Endothelial cell of umbilical vein (primary cell): ENCODE measurements around the gene CACNA1C. TPM values are rescaled to one million over a fixed set of nuclear protein-coding genes. Genes with fewer than 3 reads are reported as not detected.
"Not testable (repeated sequence)": the region's sequence is repeated elsewhere in the genome, so short reads cannot be mapped to it uniquely, and the experiment has no call there.

Experiments used
- BruUV-seq: library from RNA; stranded (reverse); fragments of 400-500 nt; replicated peaks from 2 replicates; lab custom pipeline; 2021; lab: Mats Ljungman, UMichigan
- CTCF ChIA-PET: fragments of 300-600, 350-600 bp; sonication (Branson Sonifier 250); formaldehyde crosslinking; loops from one replicate; lab custom pipeline; 2021; ENCODE audit warnings: antibody characterized with exemption, inconsistent platforms; lab: Charles Lee
- POLR2A ChIA-PET: fragments of 300-600, 350-600 bp; sonication (Branson Sonifier 250); formaldehyde crosslinking; loops from one replicate; lab custom pipeline; 2021; ENCODE audit warnings: antibody characterized with exemption, inconsistent platforms; lab: Charles Lee
- DNase-seq: peaks from one replicate; pipeline ENCODE4 v3.0.0-alpha.2; 2011; ENCODE audit warnings: low read depth, low spot score
- FAIRE-seq: peaks from 2 replicates; lab custom pipeline; 2011; peaks lifted over from hg19 to GRCh38; lab: Jason Lieb, UNC
- H2AFZ ChIP-seq: 2 replicates; pipeline ENCODE4 v1.6.0; 2012; ENCODE audit warnings: low read depth, low read length, control low read depth, inconsistent platforms
- H3K27ac ChIP-seq: 2 replicates; pipeline ENCODE4 v1.5.1; 2011; ENCODE audit warnings: low read depth, mild to moderate bottlenecking, control low read depth, low read length, moderate library complexity; ENCODE audit not compliant: insufficient read depth
- H3K27me3 ChIP-seq, 2 experiments: 2 replicates each; pipeline versions ENCODE4 v1.6.0 to v1.6.1; 2011; ENCODE audit warnings: low read length in 2 of 2, mixed read lengths in 1 of 2; ENCODE audit not compliant: control insufficient read depth in 2 of 2, insufficient read depth in 2 of 2
- H3K36me3 ChIP-seq, 2 experiments: 2 replicates in 1 of 2; 3 replicates in 1 of 2; pipeline ENCODE4 v1.5.1; 2011; ENCODE audit warnings: low read length in 2 of 2, mild to moderate bottlenecking in 1 of 2, moderate library complexity in 1 of 2; ENCODE audit not compliant: control insufficient read depth in 2 of 2, insufficient read depth in 2 of 2; ENCODE audit errors: extremely low read depth in 1 of 2
- H3K4me1 ChIP-seq: 3 replicates; pipeline ENCODE4 v1.5.1; 2011; ENCODE audit warnings: mild to moderate bottlenecking, low read length; ENCODE audit not compliant: control insufficient read depth, insufficient read depth; ENCODE audit errors: extremely low read depth
- H3K4me2 ChIP-seq: 2 replicates; pipeline ENCODE4 v1.6.1; 2011; ENCODE audit warnings: low read length, control low read depth, mixed read lengths; ENCODE audit not compliant: insufficient read depth
- H3K4me3 ChIP-seq, 3 experiments: fragments of 200-600 bp in 1 of 3; sonication (generic), shearing (Covaris generic) in 1 of 3; replicated peaks in 1 of 3; 2 replicates each; pipeline ENCODE4 v1.5.1; 2011 to 2016; ENCODE audit warnings: control low read depth in 3 of 3, low read length in 3 of 3, mild to moderate bottlenecking in 2 of 3, inconsistent platforms in 1 of 3, low read depth in 1 of 3, moderate library complexity in 1 of 3; ENCODE audit not compliant: insufficient read depth in 1 of 3
- H3K79me2 ChIP-seq: 2 replicates; pipeline ENCODE4 v1.6.0; 2012; ENCODE audit warnings: low read length, inconsistent platforms; ENCODE audit not compliant: control insufficient read depth, insufficient read depth
- H3K9ac ChIP-seq: replicated peaks from 2 replicates; pipeline ENCODE3; 2011; ENCODE audit warnings: low read length, control low read depth; ENCODE audit not compliant: insufficient read depth; ENCODE audit errors: extremely low read depth
- H3K9me1 ChIP-seq: replicated peaks from 3 replicates; pipeline ENCODE4 v1.6.0; 2011; ENCODE audit warnings: mild to moderate bottlenecking, low read length; ENCODE audit not compliant: control insufficient read depth, insufficient read depth; ENCODE audit errors: extremely low read depth
- H3K9me3 ChIP-seq: replicated peaks from 2 replicates; pipeline ENCODE4 v1.5.1; 2012; ENCODE audit warnings: low read length, inconsistent platforms; ENCODE audit not compliant: control insufficient read depth, insufficient read depth
- H4K20me1 ChIP-seq: replicated peaks from 2 replicates; pipeline ENCODE3; 2011; ENCODE audit warnings: mild to moderate bottlenecking, low read length; ENCODE audit not compliant: control insufficient read depth, insufficient read depth; ENCODE audit errors: extremely low read depth
- CTCF ChIP-seq, 2 donors: IDR thresholded peaks; 1 replicate in 1 of 2; 2 replicates in 1 of 2; pipeline ENCODE4 v1.5.1; 2011; ENCODE audit warnings: low read length in 2 of 2, mild to moderate bottlenecking in 2 of 2, moderate library complexity in 2 of 2, control low read depth in 1 of 2, inconsistent platforms in 1 of 2, low read depth in 1 of 2; ENCODE audit not compliant: insufficient read depth in 1 of 2; ENCODE audit errors: extremely low read depth in 1 of 2
- EZH2 ChIP-seq: IDR thresholded peaks from 2 replicates; pipeline ENCODE4 v1.6.1; 2012; ENCODE audit warnings: borderline replicate concordance, low read depth, mild to moderate bottlenecking, moderate library complexity, low read length, inconsistent platforms; ENCODE audit not compliant: severe bottlenecking
- FOS ChIP-seq: IDR thresholded peaks from 2 replicates; pipeline ENCODE4 v1.6.1; 2011; ENCODE audit warnings: mild to moderate bottlenecking, low read length, moderate library complexity, borderline replicate concordance; ENCODE audit not compliant: insufficient read depth
- GATA2 ChIP-seq: IDR thresholded peaks from 2 replicates; pipeline ENCODE4 v1.7.0; 2011; ENCODE audit warnings: low read depth, mild to moderate bottlenecking, moderate library complexity, mixed read lengths, low read length; ENCODE audit not compliant: insufficient read length, insufficient read depth
- JUN ChIP-seq: IDR thresholded peaks from 2 replicates; pipeline ENCODE4 v1.6.1; 2011; ENCODE audit warnings: borderline replicate concordance, low read depth; ENCODE audit not compliant: insufficient read length, insufficient read depth
- MAX ChIP-seq: IDR thresholded peaks from 2 replicates; pipeline ENCODE4 v1.6.1; 2011; ENCODE audit not compliant: insufficient read depth, insufficient read length
- MYC ChIP-seq: IDR thresholded peaks from one replicate; pipeline ENCODE4 v1.6.1; 2011; ENCODE audit warnings: mild to moderate bottlenecking, low read depth, low read length
- POLR2A ChIP-seq: IDR thresholded peaks from 2 replicates; pipeline ENCODE4 v1.6.1; 2012; ENCODE audit warnings: low read depth, mild to moderate bottlenecking, control low read depth, low read length
- POLR2AphosphoS5 ChIP-seq: IDR thresholded peaks from 2 replicates; pipeline ENCODE4 v1.6.1; 2012; ENCODE audit warnings: low read depth, mild to moderate bottlenecking, control low read depth, low read length, moderate library complexity; ENCODE audit not compliant: insufficient read depth
- dilution Hi-C: fragments of 300-500 bp; cut with MboI; formaldehyde crosslinking; loops from one replicate; pipeline ENCODE4 v1.15.0; 2019; ENCODE audit warnings: low sequenced_read_pairs; ENCODE audit not compliant: extremely low pct_ligation_motif_present
- intact Hi-C: fragments of 100-400 bp; cut with micrococcal nuclease; formaldehyde crosslinking; loops from one replicate; pipeline ENCODE4 v1.10.0; 2022
- polyA plus RNA-seq, 4 experiments: library from polyadenylated mRNA; depleted of rRNA in 3 of 4; stranded (reverse) in 3 of 4; unstranded in 1 of 4; fragments of >200 nt; gene quantifications; 2 replicates each; pipeline versions ENCODE4 v1.2.1 to v1.2.3, GENCODE V29; 2011 to 2012; ENCODE audit warnings: missing spikeins in 1 of 4
- total RNA-seq: library from RNA; stranded (reverse); gene quantifications from 2 replicates; pipeline ENCODE4 v1.2.3, GENCODE V29; 2021

CACNA1C gene
- total and polyA plus RNA-seq, 2 donors (not counting 3 experiments of a cell fraction or from before 2014, with no cell fraction given): not detected

- intact Hi-C loops (no loop called here), dilution Hi-C loops (no loop called here)
- no peak overlapping the region for H2AFZ ChIP-seq
- no peak overlapping the region for H3K4me3 ChIP-seq
- TF ChIP-seq POLR2A (no peak), CTCF (IDR thresholded peaks at IDR 0.05; ENCODE audit: extremely low read depth in 1 of 2, insufficient read depth in 1 of 2, low read depth in 1 of 2, low read length in 2 of 2) (no peak), MAX (no peak), JUN (no peak), POLR2AphosphoS5 (no peak), EZH2 (no peak), FOS (no peak), GATA2 (no peak), MYC (no peak)
- no peaks in the 10 kb centered on the region for H3K27me3 ChIP-seq
- ChIA-PET POLR2A (no interaction called here), CTCF (no interaction called here)
- no TSS peak for BruUV-seq
- H3K9ac ChIP-seq: no peak overlapping the region
- H3K9me3 ChIP-seq: no peaks in the 10 kb centered on the region
- H3K36me3 ChIP-seq: no peaks in the 10 kb centered on the region
- no peaks in the 10 kb centered on the region for H4K20me1 ChIP-seq
- H3K4me1 ChIP-seq: no peaks in the 10 kb centered on the region
- DNase-seq (no peak), FAIRE-seq (no peak)
- no peak overlapping the region for H3K4me2 ChIP-seq
- no peaks in the 10 kb centered on the region for H3K9me1 ChIP-seq
- no peaks in the 10 kb centered on the region for H3K79me2 ChIP-seq
- no peak overlapping the region for H3K27ac ChIP-seq
Observed at GRCh38 chr12:2129076-2129475, 76.3 kb downstream of the CACNA1C start.

GRCh38 chr12:2135661-2136418 lies 83.1 kb downstream of the CACNA1C start:
- H3K36me3 ChIP-seq, H3K79me2 ChIP-seq, CTCF ChIA-PET, H3K9ac ChIP-seq, dilution Hi-C loops, H3K4me3 ChIP-seq, H3K9me1 ChIP-seq, FAIRE-seq, DNase-seq, H3K4me1 ChIP-seq, H3K4me2 ChIP-seq, H3K9me3 ChIP-seq, POLR2A ChIA-PET, H2AFZ ChIP-seq, H3K27me3 ChIP-seq, intact Hi-C loops, H4K20me1 ChIP-seq, H3K27ac ChIP-seq, BruUV-seq: not testable (repeated sequence)
